ENCODE measurements around the gene ALDOA.

The ALDOA gene

GRCh38 chr16:30088832-30089624 is 23.5 kb downstream of the ALDOA start:
- Histone ChIP-seq H3K4me1 (ENCODE audit: control insufficient read depth in 1 of 2, insufficient read depth in 2 of 2, low read length in 2 of 2) (peaks cover 18 to 21% of the 10 kb centered on the region in 2 donors), H3K4me3 (ENCODE audit: low read depth in 1 of 2, low read length in 2 of 2) (no peak overlapping the region), H3K9ac (ENCODE audit: low read depth in 1 of 2, low read length in 2 of 2) (no peak overlapping the region), H3K27me3 (ENCODE audit: control insufficient read depth in 1 of 2, insufficient read depth in 2 of 2, low read length in 2 of 2) (no peaks in the 10 kb centered on the region), H3K36me3 (ENCODE audit: control insufficient read depth in 1 of 2, insufficient read depth in 2 of 2, low read length in 2 of 2) (peaks cover 6 to 20% of the 10 kb centered on the region in 2 donors), H3K27ac (ENCODE audit: low read depth, low read length) (no peak overlapping the region), H3K9me3 (ENCODE audit: control insufficient read depth in 1 of 2, low read length in 2 of 2) (no peaks in the 10 kb centered on the region)

GRCh38 chr16:30090610-30091331 is 25.2 kb downstream of the ALDOA start:
- Histone ChIP-seq H3K4me3 (ENCODE audit: low read depth in 1 of 2, low read length in 2 of 2) (peak overlapping the region; percentile 75 to 85), H3K9ac (ENCODE audit: low read depth in 1 of 2, low read length in 2 of 2) (peak overlapping the region in 1 of 2 donors; percentile 73), H3K36me3 (ENCODE audit: control insufficient read depth in 1 of 2, insufficient read depth in 2 of 2, low read length in 2 of 2) (peaks cover 12 to 13% of the 10 kb centered on the region in 2 donors), H3K4me1 (ENCODE audit: control insufficient read depth in 1 of 2, insufficient read depth in 2 of 2, low read length in 2 of 2) (peaks cover 33 to 35% of the 10 kb centered on the region in 2 donors), H3K27ac (ENCODE audit: low read depth, low read length) (no peak overlapping the region), H3K27me3 (ENCODE audit: control insufficient read depth in 1 of 2, insufficient read depth in 2 of 2, low read length in 2 of 2) (no peaks in the 10 kb centered on the region), H3K9me3 (ENCODE audit: control insufficient read depth in 1 of 2, low read length in 2 of 2) (no peaks in the 10 kb centered on the region)

GRCh38 chr16:30091474-30092372 is 26.2 kb downstream of the ALDOA start, which contains the start of gene TBX6:
Gene TBX6, minus strand, starts transcription at chr16:30091924. Its CDS starts 731 bp downstream, at chr16:30091193.
- Histone ChIP-seq H3K9me3 (ENCODE audit: control insufficient read depth in 1 of 2, low read length in 2 of 2) (peaks cover under 1 to 3% of the 10 kb centered on the region in 2 donors), H3K27me3 (ENCODE audit: control insufficient read depth in 1 of 2, insufficient read depth in 2 of 2, low read length in 2 of 2) (no peaks in the 10 kb centered on the region), H3K4me3 (ENCODE audit: low read depth in 1 of 2, low read length in 2 of 2) (peak within 1 kb of the TSS; percentile 75 to 85), H3K27ac (ENCODE audit: low read depth, low read length) (peak within 1 kb of the TSS; percentile 62), H3K9ac (ENCODE audit: low read depth in 1 of 2, low read length in 2 of 2) (peak within 1 kb of the TSS; percentile 73 to 92), H3K36me3 (ENCODE audit: control insufficient read depth in 1 of 2, insufficient read depth in 2 of 2, low read length in 2 of 2) (peaks cover 12 to 13% of the 10 kb centered on the region in 2 donors), H3K4me1 (ENCODE audit: control insufficient read depth in 1 of 2, insufficient read depth in 2 of 2, low read length in 2 of 2) (peaks cover 33 to 40% of the 10 kb centered on the region in 2 donors)

DNA sequence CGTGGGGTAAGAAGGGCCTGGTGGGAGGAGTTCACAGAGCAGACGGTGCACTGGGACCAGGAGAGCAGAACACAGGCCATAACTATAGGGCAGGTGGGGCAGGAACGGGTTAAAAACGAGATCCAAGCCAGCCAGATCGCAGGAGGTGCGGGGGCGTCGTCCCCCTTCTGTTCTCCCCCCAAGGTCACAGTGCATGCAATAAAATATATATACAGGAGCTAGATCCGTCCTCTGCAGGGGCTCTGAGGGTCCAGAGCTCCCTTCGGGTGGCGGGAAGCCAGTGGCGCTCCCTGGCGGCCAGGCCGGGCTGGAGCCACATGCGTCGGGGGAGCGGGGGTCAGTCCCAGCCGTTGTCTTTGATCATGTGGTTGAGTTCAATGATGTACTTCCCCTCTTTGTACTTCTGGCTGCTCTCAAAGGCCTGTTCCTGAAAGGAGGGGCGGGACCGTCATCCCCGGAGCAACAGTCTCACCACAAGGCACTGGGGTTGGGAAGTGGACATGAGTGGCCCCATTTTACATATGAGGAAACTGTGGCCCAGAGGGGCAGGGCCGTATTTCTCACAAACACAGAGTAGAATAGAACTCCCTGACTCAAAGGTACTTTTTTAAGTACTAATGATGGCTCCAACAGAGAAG is 26.9 kb downstream of the ALDOA start:
- H3K9ac ChIP-seq (ENCODE audit: low read depth in 1 of 2, low read length in 2 of 2), result peak overlapping the region; percentile 73 to 92

GRCh38 chr16:30094541-30095165 is 29.1 kb downstream of the ALDOA start:
- Histone ChIP-seq H3K4me3 (ENCODE audit: low read depth in 1 of 2, low read length in 2 of 2) (peak overlapping the region; percentile 90 to 98), H3K4me1 (ENCODE audit: control insufficient read depth in 1 of 2, insufficient read depth in 2 of 2, low read length in 2 of 2) (peaks cover 33 to 40% of the 10 kb centered on the region in 2 donors), H3K27ac (ENCODE audit: low read depth, low read length) (no peak overlapping the region), H3K36me3 (ENCODE audit: control insufficient read depth in 1 of 2, insufficient read depth in 2 of 2, low read length in 2 of 2) (peaks cover 12 to 13% of the 10 kb centered on the region in 2 donors), H3K9ac (ENCODE audit: low read depth in 1 of 2, low read length in 2 of 2) (peak overlapping the region; percentile 76 to 95), H3K27me3 (ENCODE audit: control insufficient read depth in 1 of 2, insufficient read depth in 2 of 2, low read length in 2 of 2) (no peaks in the 10 kb centered on the region), H3K9me3 (ENCODE audit: control insufficient read depth in 1 of 2, low read length in 2 of 2) (peaks cover 11 to 22% of the 10 kb centered on the region in 2 donors)

More for the DNA sequence above, 26.9 kb downstream of the ALDOA start:
- Histone ChIP-seq H3K9me3 (ENCODE audit: control insufficient read depth in 1 of 2, low read length in 2 of 2) (peaks cover 8 to 10% of the 10 kb centered on the region in 2 donors), H3K4me3 (ENCODE audit: low read depth in 1 of 2, low read length in 2 of 2) (peak overlapping the region; percentile 75 to 85), H3K36me3 (ENCODE audit: control insufficient read depth in 1 of 2, insufficient read depth in 2 of 2, low read length in 2 of 2) (peaks cover 12 to 13% of the 10 kb centered on the region in 2 donors), H3K4me1 (ENCODE audit: control insufficient read depth in 1 of 2, insufficient read depth in 2 of 2, low read length in 2 of 2) (peaks cover 33 to 40% of the 10 kb centered on the region in 2 donors), H3K27ac (ENCODE audit: low read depth, low read length) (peak overlapping the region; percentile 62), H3K27me3 (ENCODE audit: control insufficient read depth in 1 of 2, insufficient read depth in 2 of 2, low read length in 2 of 2) (no peaks in the 10 kb centered on the region)

GRCh38 chr16:30095166-30096078 is 29.9 kb downstream of the ALDOA start:
- Histone ChIP-seq H3K9ac (ENCODE audit: low read depth in 1 of 2, low read length in 2 of 2) (peak overlapping the region; percentile 76 to 95), H3K4me3 (ENCODE audit: low read depth in 1 of 2, low read length in 2 of 2) (peak overlapping the region; percentile 90 to 98), H3K4me1 (ENCODE audit: control insufficient read depth in 1 of 2, insufficient read depth in 2 of 2, low read length in 2 of 2) (peaks cover 29 to 40% of the 10 kb centered on the region in 2 donors), H3K27me3 (ENCODE audit: control insufficient read depth in 1 of 2, insufficient read depth in 2 of 2, low read length in 2 of 2) (no peaks in the 10 kb centered on the region), H3K9me3 (ENCODE audit: control insufficient read depth in 1 of 2, low read length in 2 of 2) (peaks cover 11 to 22% of the 10 kb centered on the region in 2 donors), H3K27ac (ENCODE audit: low read depth, low read length) (peak overlapping the region; percentile 84), H3K36me3 (ENCODE audit: control insufficient read depth in 1 of 2, insufficient read depth in 2 of 2, low read length in 2 of 2) (peaks cover 12 to 13% of the 10 kb centered on the region in 2 donors)

DNA sequence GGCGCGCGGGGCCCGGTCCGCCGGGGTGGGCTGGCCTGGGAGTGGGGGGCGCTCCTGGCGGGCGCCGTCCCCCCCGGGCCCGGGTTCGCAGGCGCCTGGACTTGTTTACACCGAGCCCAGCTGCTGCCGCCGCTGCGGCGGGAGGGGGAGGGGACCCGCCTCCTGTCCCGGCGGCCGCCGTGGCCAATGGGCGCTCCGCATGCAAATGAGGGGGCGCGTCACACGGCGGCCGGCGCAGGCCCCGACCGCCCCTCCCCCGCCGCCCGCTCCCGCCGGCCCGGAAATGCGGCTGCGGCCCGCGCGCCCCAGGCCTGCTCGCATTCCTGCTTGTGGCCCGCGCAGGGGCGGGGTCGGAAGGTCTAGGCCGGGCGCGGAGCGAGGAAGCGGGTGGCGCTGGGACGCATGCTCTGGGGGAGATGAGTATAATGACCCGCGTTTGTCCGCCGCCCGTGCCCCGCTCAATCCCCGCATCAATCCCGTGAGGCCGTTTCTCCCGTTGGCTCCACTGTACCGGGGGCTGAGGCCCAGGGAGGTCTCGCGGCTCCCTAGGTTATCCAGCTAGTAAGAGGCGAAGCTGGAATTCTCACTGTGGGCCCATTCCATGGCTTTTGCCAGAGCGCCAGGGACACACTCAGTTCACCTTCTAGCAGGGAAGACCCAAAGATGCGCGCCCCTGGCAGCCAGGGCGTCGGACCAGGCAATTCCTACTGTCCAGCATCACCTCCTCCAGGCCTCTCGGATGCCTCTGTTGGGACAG is 30.7 kb downstream of the ALDOA start, which contains the start of gene YPEL3:
Gene YPEL3, minus strand, starts transcription at position 109 of the 757 bp plus-strand sequence. CDS start 731 bp downstream, outside the sequence.
- Histone ChIP-seq H3K27ac (ENCODE audit: low read depth, low read length) (peak within 1 kb of the TSS; percentile 84), H3K36me3 (ENCODE audit: control insufficient read depth in 1 of 2, insufficient read depth in 2 of 2, low read length in 2 of 2) (peaks cover 12 to 13% of the 10 kb centered on the region in 2 donors), H3K4me3 (ENCODE audit: low read depth in 1 of 2, low read length in 2 of 2) (peak within 1 kb of the TSS; percentile 90 to 98), H3K4me1 (ENCODE audit: control insufficient read depth in 1 of 2, insufficient read depth in 2 of 2, low read length in 2 of 2) (peaks cover 25 to 37% of the 10 kb centered on the region in 2 donors), H3K9me3 (ENCODE audit: control insufficient read depth in 1 of 2, low read length in 2 of 2) (peaks cover 11 to 22% of the 10 kb centered on the region in 2 donors), H3K27me3 (ENCODE audit: control insufficient read depth in 1 of 2, insufficient read depth in 2 of 2, low read length in 2 of 2) (no peaks in the 10 kb centered on the region), H3K9ac (ENCODE audit: low read depth in 1 of 2, low read length in 2 of 2) (peak within 1 kb of the TSS; percentile 76 to 95)
